ENCODE results near the gene FRMD4A. TPM values are rescaled to one million over a fixed set of nuclear protein-coding genes. Genes with fewer than 3 reads are reported as not detected.

The FRMD4A gene
- total RNA-seq, 1 experiment from 2014 or later = 0.23 TPM

GRCh38 chr10:14285941-14286560 is 44.7 kb downstream of the FRMD4A start:
- ChIA-PET POLR2A (no interaction called here), CTCF (interaction anchor here (0.5 to 0.9 kb wide), 2 partner anchors 66 to 89 kb away, joined by 3 read pairs; no protein-coding TSS in a partner anchor)
- H3K27ac Mint-ChIP-seq (ENCODE audit: low read depth, unreplicated experiment) = no peak overlapping the region
- BruUV-seq (replicated peaks) = no TSS peak
- H3K27me3 Mint-ChIP-seq (ENCODE audit: insufficient read depth, unreplicated experiment) = no peaks in the 10 kb centered on the region
- peaks cover 15% of the 10 kb centered on the region for H3K9me3 Mint-ChIP-seq (ENCODE audit: unreplicated experiment)
- no peak for TF ChIP-seq CTCF (IDR thresholded peaks at IDR 0.05; ENCODE audit: unreplicated experiment)
- no peaks in the 10 kb centered on the region for H3K36me3 Mint-ChIP-seq (ENCODE audit: insufficient read depth, unreplicated experiment)
- DNase-seq (ENCODE audit: unreplicated experiment) = no peak
- intact Hi-C loops (cut with micrococcal nuclease) = no loop called here
- H3K4me3 Mint-ChIP-seq (ENCODE audit: unreplicated experiment) = no peak overlapping the region
- no peaks in the 10 kb centered on the region for H3K4me1 Mint-ChIP-seq (ENCODE audit: insufficient read depth, unreplicated experiment)

- Mint-ChIP-seq H3K36me3 (ENCODE audit: insufficient read depth, unreplicated experiment) (no peaks in the 10 kb centered on the region), H3K4me3 (ENCODE audit: unreplicated experiment) (no peak overlapping the region), H3K9me3 (ENCODE audit: unreplicated experiment) (peaks cover 7% of the 10 kb centered on the region), H3K4me1 (ENCODE audit: insufficient read depth, unreplicated experiment) (no peaks in the 10 kb centered on the region), H3K27ac (ENCODE audit: low read depth, unreplicated experiment) (no peak overlapping the region), H3K27me3 (ENCODE audit: insufficient read depth, unreplicated experiment) (no peaks in the 10 kb centered on the region)
- DNase-seq (ENCODE audit: unreplicated experiment) = peak; percentile 33
- no peak for TF ChIP-seq CTCF (IDR thresholded peaks at IDR 0.05; ENCODE audit: unreplicated experiment)
- intact Hi-C loops (cut with micrococcal nuclease) = no loop called here
- ChIA-PET POLR2A (interaction anchor here (1.2 kb wide), 1 partner anchor 9 kb away, joined by 3 read pairs; no protein-coding TSS in a partner anchor), CTCF (interaction anchor here (0.6 kb wide), 1 partner anchor 176 kb away, joined by 3 read pairs; no protein-coding TSS in a partner anchor)
- BruUV-seq (replicated peaks) = no TSS peak
Measured at GRCh38 chr10:14282276-14282675, 48.4 kb downstream of the FRMD4A start.

GRCh38 chr10:14278533-14278932 is 52.2 kb downstream of the FRMD4A start:
- ChIA-PET CTCF (no interaction called here), POLR2A (no interaction called here)
- Mint-ChIP-seq H3K27ac (ENCODE audit: low read depth, unreplicated experiment) (no peak overlapping the region), H3K9me3 (ENCODE audit: unreplicated experiment) (peaks cover 12% of the 10 kb centered on the region), H3K27me3 (ENCODE audit: insufficient read depth, unreplicated experiment) (peaks cover 18% of the 10 kb centered on the region), H3K4me1 (ENCODE audit: insufficient read depth, unreplicated experiment) (no peaks in the 10 kb centered on the region), H3K36me3 (ENCODE audit: insufficient read depth, unreplicated experiment) (no peaks in the 10 kb centered on the region), H3K4me3 (ENCODE audit: unreplicated experiment) (no peak overlapping the region)
- no peak for DNase-seq (ENCODE audit: unreplicated experiment)
- no peak for TF ChIP-seq CTCF (IDR thresholded peaks at IDR 0.05; ENCODE audit: unreplicated experiment)
- no TSS peak for BruUV-seq (replicated peaks)
- intact Hi-C loops (cut with micrococcal nuclease) = no loop called here

- TF ChIP-seq CTCF (IDR thresholded peaks at IDR 0.05; ENCODE audit: unreplicated experiment) = no peak
- Mint-ChIP-seq H3K27ac (ENCODE audit: low read depth, unreplicated experiment) (no peak overlapping the region), H3K4me3 (ENCODE audit: unreplicated experiment) (no peak overlapping the region), H3K9me3 (ENCODE audit: unreplicated experiment) (peaks cover 6% of the 10 kb centered on the region), H3K36me3 (ENCODE audit: insufficient read depth, unreplicated experiment) (no peaks in the 10 kb centered on the region), H3K27me3 (ENCODE audit: insufficient read depth, unreplicated experiment) (peaks cover 21% of the 10 kb centered on the region), H3K4me1 (ENCODE audit: insufficient read depth, unreplicated experiment) (no peaks in the 10 kb centered on the region)
- BruUV-seq (replicated peaks) = no TSS peak
- no peak for DNase-seq (ENCODE audit: unreplicated experiment)
- CTCF ChIA-PET = interaction anchor here (0.5 to 0.6 kb wide), 2 partner anchors 593 to 611 kb away, joined by 3 to 4 read pairs; no protein-coding TSS in a partner anchor
- POLR2A ChIA-PET = interaction anchor here (0.6 kb wide), 1 partner anchor 241 kb away, joined by 3 read pairs; no protein-coding TSS in a partner anchor
- intact Hi-C loops (cut with micrococcal nuclease) = no loop called here
Measured at GRCh38 chr10:14276210-14276609, 54.5 kb downstream of the FRMD4A start.

Measured in MCF 10A (cell line).